ENCODE measurements around the gene PDE2A. TPM values are rescaled to one million over a fixed set of nuclear protein-coding genes. Genes with fewer than 3 reads are reported as not detected.
A peak's percentile ranks its signal among the peaks of the same experiment; 100 is the strongest.

PDE2A gene
- total RNA-seq, 1 donor from 2014 or later, result 18.6 TPM

- no peak for DNase-seq (ENCODE audit: low read depth)
Measured at GRCh38 chr11:72704783-72705265, 30.6 kb upstream of the PDE2A start.

GRCh38 chr11:72704028-72704782 lies 30.0 kb upstream of the PDE2A start:
- DNase-seq (ENCODE audit: low read depth), result no peak

GRCh38 chr11:72703267-72704008 lies 29.2 kb upstream of the PDE2A start:
- DNase-seq (ENCODE audit: low read depth), result peak; percentile 87

- no peak for DNase-seq (ENCODE audit: low read depth)
Measured at GRCh38 chr11:72702577-72703241, 28.5 kb upstream of the PDE2A start.

- no peak for DNase-seq (ENCODE audit: low read depth)
Measured at GRCh38 chr11:72702096-72702495, 27.9 kb upstream of the PDE2A start.

GRCh38 chr11:72701466-72701865 lies 27.2 kb upstream of the PDE2A start:
- no peak for DNase-seq (ENCODE audit: low read depth)

- DNase-seq (ENCODE audit: low read depth), result no peak
Measured at GRCh38 chr11:72700146-72700545, 25.9 kb upstream of the PDE2A start.

- no peak for DNase-seq (ENCODE audit: low read depth)
Measured at GRCh38 chr11:72697814-72698213, 23.6 kb upstream of the PDE2A start.

- no peak for DNase-seq (ENCODE audit: low read depth)
Measured at GRCh38 chr11:72696866-72697700, 22.9 kb upstream of the PDE2A start.

- DNase-seq (ENCODE audit: low read depth), result no peak
Measured at GRCh38 chr11:72695354-72695753, 21.1 kb upstream of the PDE2A start.

- no peak for DNase-seq (ENCODE audit: low read depth)
Measured at GRCh38 chr11:72693271-72693968, 19.2 kb upstream of the PDE2A start.

GRCh38 chr11:72692498-72693237 lies 18.4 kb upstream of the PDE2A start:
- no peak for DNase-seq (ENCODE audit: low read depth)

- no peak for DNase-seq (ENCODE audit: low read depth)
Measured at GRCh38 chr11:72690166-72690565, 15.9 kb upstream of the PDE2A start.

- peak; percentile 76 for DNase-seq (ENCODE audit: low read depth)
Measured at GRCh38 chr11:72688929-72689328, 14.7 kb upstream of the PDE2A start.

GRCh38 chr11:72688486-72688885 lies 14.3 kb upstream of the PDE2A start:
- DNase-seq (ENCODE audit: low read depth), result no peak

GRCh38 chr11:72687326-72687725 lies 13.1 kb upstream of the PDE2A start:
- no peak for DNase-seq (ENCODE audit: low read depth)

- no peak for DNase-seq (ENCODE audit: low read depth)
Measured at GRCh38 chr11:72686639-72687220, 12.5 kb upstream of the PDE2A start.

- DNase-seq (ENCODE audit: low read depth), result peak; percentile 46
Measured at GRCh38 chr11:72685560-72686480, 11.6 kb upstream of the PDE2A start.

Measured in myocyte (in vitro differentiated cells).